CD4-positive, alpha-beta T cell treated with Interleukin-6 at 100 ng/mL for 8 hours (primary cell): ENCODE results near the gene PDE3B.
"Not testable (repeated sequence)": the region's sequence is repeated elsewhere in the genome, so short reads cannot be mapped to it uniquely, and the experiment has no call there.

Source experiments
- DNase-seq: peaks from one replicate; pipeline ENCODE4 v3.0.0-alpha.2; 2020; ENCODE audit warnings: mixed read lengths, low spot score

PDE3B gene

GRCh38 chr11:14676068-14676467 lies 32.5 kb downstream of the PDE3B start:
- no peak for DNase-seq

- DNase-seq: no peak
Observed at GRCh38 chr11:14677146-14677545, 33.5 kb downstream of the PDE3B start.

DNA sequence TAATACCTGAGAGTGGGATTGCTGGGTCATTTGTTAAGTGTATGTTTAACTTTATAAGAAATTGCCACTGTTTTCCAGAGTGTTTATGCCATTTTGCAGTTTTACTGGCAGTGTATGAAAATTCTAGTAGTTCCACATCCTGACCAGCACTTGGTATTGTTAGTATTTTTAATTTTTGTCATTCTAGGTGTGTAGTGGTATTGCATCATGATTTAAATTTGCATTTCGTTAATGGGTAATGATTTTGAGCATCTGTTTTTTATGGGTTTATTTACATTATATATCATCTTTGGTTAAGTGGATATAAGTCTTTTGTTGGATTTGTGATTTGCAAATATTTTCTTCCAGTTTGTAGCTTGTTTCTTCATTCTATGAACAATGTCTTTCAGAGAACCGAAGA lies 34.7 kb downstream of the PDE3B start:
- no peak for DNase-seq

DNA sequence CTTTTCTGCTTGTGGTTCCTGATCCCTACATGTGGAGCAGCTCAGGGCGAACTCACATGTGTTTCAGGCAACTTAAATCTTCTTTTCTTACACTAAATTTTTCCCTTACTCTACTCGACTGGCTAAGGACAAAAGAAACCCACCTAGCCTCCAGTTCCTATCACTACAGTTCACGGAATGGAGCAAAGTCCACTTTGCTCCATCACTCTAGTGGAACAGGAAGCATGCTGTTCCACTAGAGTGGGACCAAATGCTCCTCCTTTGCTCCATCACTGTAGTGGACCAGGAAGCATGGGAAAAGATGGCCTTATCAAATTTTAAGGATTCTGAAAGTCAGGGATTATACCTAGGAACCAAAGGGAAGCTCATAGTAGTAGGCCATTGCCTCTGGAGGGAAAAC lies 36.1 kb downstream of the PDE3B start:
- no peak for DNase-seq

- DNase-seq: not testable (repeated sequence)
Observed at GRCh38 chr11:14684234-14684915, 40.8 kb downstream of the PDE3B start.

DNA sequence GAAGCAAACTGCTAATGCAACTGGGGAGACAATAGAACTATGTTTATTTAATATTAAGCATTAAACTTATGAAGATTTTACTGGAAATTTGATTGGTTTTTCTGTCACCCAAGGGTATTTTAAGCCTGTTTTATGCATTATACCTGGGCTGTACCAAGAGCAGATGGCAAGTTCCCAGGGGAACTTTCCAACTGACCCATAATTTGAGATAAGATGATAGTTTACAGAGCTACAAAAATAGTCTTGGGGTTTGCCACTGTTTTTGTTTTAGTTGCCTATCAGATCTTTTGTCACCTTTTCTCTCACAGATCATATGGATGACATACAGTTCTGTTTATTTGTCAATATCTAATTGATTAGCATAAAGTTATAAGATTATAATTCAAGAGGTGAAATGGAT lies 43.9 kb downstream of the PDE3B start:
- no peak for DNase-seq

GRCh38 chr11:14687943-14688627 lies 44.5 kb downstream of the PDE3B start:
- DNase-seq: no peak

- not testable (repeated sequence) for DNase-seq
Observed at GRCh38 chr11:14695656-14696055, 52.1 kb downstream of the PDE3B start.

- no peak for DNase-seq
Observed at GRCh38 chr11:14698771-14699170, 55.2 kb downstream of the PDE3B start.

DNA sequence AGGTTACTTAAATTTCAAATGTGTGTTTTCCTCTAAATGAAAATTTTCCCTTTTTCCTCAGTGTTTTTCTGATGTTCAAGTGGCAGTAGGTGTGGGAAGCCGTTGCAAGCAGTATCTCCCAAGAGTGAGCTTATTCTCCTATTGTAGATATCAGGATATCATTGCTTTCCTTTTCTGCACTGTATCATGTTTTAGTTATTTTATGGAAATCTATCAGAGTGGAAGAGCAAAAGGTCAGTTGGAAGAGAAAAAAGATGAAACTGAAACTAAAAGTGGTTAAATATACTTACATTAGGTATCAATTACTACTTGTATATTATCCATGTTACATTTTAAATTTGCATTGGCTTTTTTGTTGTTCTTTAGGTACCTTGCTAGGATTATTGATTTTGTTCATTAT lies 57.0 kb downstream of the PDE3B start:
- DNase-seq: no peak

DNA sequence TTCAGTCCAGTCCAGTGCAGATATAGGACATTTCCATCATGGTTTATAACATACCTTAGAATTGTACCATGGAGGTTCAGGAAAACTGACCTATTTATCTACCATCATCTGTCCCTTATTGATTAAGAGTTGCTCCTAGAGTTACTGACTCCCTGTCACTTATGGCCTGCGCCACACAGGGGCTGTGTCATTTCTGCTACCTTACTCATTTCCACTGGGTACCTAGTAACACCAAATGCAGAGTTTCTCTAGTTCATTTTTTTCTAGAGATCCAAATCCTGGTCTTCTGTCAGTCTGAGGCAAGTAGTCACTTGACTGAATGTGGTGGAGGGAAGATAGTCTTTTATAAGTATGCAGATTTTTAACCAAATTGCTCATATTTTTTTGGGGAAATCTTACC lies 59.2 kb downstream of the PDE3B start:
- DNase-seq: no peak

DNA sequence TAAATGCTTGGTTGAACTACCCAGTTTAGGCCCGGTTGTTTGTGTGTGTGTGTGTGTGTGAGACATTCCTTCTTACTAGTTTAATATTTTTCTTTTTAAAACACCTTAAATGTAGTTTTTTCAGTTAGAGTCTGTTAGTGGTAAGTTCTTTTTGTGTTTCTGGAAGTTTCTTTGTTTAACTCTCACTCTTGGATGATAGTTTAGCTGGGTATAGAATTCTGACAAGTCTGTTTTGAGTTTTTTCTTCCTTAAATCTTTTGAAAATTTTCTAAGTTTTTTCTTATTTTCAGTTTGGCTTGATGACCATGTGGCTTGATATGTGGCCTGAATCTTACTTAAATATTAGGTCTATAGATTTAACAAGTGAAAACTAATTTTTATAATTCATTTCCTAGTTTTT lies 60.1 kb downstream of the PDE3B start:
- no peak for DNase-seq

DNA sequence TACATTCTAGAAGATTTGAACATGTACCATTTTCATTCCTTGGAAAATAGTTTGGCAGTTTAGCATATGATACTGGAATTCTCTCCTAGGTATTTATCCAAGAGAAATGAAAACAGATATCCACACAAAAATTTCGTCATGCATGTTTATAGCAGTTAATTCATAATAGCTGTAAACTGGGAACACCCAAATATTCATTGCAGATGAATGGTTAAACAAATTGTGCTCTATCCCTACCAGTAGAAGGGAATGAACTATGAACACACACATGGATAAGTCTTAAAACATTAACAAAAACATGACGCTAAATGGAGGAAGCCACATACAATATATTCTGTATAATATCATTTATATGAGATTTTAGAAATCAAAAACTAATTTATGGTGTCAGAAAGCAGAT lies 61.5 kb downstream of the PDE3B start:
- no peak for DNase-seq

GRCh38 chr11:14713496-14714244 lies 70.1 kb downstream of the PDE3B start:
- peak; percentile 64 for DNase-seq

- DNase-seq: not testable (repeated sequence)
Observed at GRCh38 chr11:14715669-14716068, 72.1 kb downstream of the PDE3B start.

- DNase-seq: no peak
Observed at GRCh38 chr11:14722496-14722895, 78.9 kb downstream of the PDE3B start.

DNA sequence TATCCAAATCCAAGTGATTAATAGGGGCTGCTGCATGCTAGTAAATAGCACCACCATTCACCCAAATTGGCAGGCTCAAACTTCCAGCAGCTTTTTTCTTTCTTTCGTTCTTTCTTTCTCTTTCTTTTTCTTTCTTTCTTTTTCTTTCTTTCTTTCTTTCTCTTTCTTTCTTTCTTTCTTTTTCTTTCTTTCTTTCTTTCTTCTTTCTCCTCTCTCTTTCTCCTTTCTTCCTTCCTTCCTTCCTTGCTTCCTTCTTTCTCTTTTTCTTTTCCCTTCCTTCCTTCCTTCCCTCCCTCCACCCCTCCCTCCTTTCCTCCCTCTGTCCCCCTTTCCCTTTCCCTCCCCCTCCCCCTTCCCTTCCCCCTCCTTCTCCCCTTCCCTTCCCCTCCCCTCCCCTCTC lies 81.5 kb downstream of the PDE3B start:
- DNase-seq: no peak

DNA sequence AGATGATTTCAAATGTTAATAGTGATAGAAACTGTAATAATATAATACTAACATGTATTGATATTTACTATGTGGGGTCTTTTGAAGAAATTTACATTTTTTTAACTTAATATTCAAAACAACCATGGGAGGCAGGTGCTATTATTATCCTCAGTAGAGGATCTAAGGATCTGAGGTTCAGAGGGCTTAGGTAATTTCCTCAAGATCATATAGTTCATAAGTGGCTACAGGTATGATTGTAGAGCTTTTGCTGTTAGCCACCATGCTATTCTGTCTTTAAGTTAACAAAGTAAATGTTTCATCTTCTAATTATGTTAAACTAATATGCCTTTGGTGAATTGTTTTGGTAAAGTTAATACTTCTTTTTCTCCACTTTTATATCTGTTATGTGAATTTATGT lies 83.6 kb downstream of the PDE3B start:
- DNase-seq: no peak

- no peak for DNase-seq
Observed at GRCh38 chr11:14727746-14728145, 84.1 kb downstream of the PDE3B start.

GRCh38 chr11:14740539-14740938 lies 96.9 kb downstream of the PDE3B start:
- not testable (repeated sequence) for DNase-seq

- DNase-seq: no peak
Observed at GRCh38 chr11:14741195-14741594, 97.6 kb downstream of the PDE3B start.

- DNase-seq: no peak
Observed at GRCh38 chr11:14742849-14743559, 99.4 kb downstream of the PDE3B start.
